PC-3 (cell line): ENCODE measurements around the gene HLA-DPA1. TPM values are rescaled to one million over a fixed set of nuclear protein-coding genes. Genes with fewer than 3 reads are reported as not detected.

Experiments
- ATAC-seq: fragments of 200-7000 bp; cut with Tn5 transposase; 2 replicates; pipeline ENCODE4 v1.9.1; 2020; ENCODE audit warnings: mild to moderate bottlenecking, moderate library complexity
- BruUV-seq: library from RNA; stranded (reverse); fragments of 400-500 nt; replicated peaks from 2 replicates; lab custom pipeline; 2021; lab: Mats Ljungman, UMichigan
- CTCF ChIA-PET: fragments of 300-600 bp; sonication (Branson Sonifier 250); formaldehyde crosslinking; loops from one replicate; lab custom pipeline; 2022; ENCODE audit warnings: antibody characterized with exemption; lab: Charles Lee
- POLR2A ChIA-PET: fragments of 300-600 bp; sonication (Branson Sonifier 250); formaldehyde crosslinking; loops from one replicate; lab custom pipeline; 2022; ENCODE audit warnings: antibody characterized with exemption; ENCODE audit not compliant: unreplicated experiment; lab: Charles Lee
- DNase-seq: peaks from one replicate; pipeline ENCODE4 v3.0.0-alpha.2; 2015
- H2AFZ ChIP-seq: fragments of 300-600 bp; sonication (generic); 2 replicates; pipeline ENCODE4 v1.6.0; 2016; ENCODE audit warnings: antibody characterized with exemption, low read length
- H3F3A ChIP-seq: fragments of 300-600 bp; sonication (generic); one replicate; pipeline ENCODE4 v1.6.0; 2017; ENCODE audit warnings: antibody characterized with exemption, low read length, control low read depth, mild to moderate bottlenecking; ENCODE audit not compliant: unreplicated experiment
- H3K27ac ChIP-seq: fragments of 300-600 bp; sonication (generic); 2 replicates; pipeline ENCODE4 v1.5.1; 2016; ENCODE audit warnings: mild to moderate bottlenecking, low read length
- H3K27me3 ChIP-seq: fragments of 300-600 bp; sonication (generic); 2 replicates; pipeline ENCODE4 v1.6.1; 2016; ENCODE audit warnings: low read length, mixed read lengths
- H3K36me3 ChIP-seq: fragments of 300-600 bp; sonication (generic); 2 replicates; pipeline ENCODE4 v1.6.1; 2016; ENCODE audit warnings: low read depth, mixed run types, low read length, mixed read lengths
- H3K4me1 ChIP-seq: fragments of 300-600 bp; sonication (generic); 2 replicates; pipeline ENCODE4 v1.5.1; 2016; ENCODE audit warnings: low read length; ENCODE audit not compliant: insufficient read depth
- H3K4me2 ChIP-seq: fragments of 300-600 bp; sonication (generic); 2 replicates; pipeline ENCODE4 v1.6.0; 2016; ENCODE audit warnings: low read length
- H3K4me3 ChIP-seq: fragments of 300-600 bp; sonication (generic); 2 replicates; pipeline ENCODE4 v1.5.1; 2016; ENCODE audit warnings: mild to moderate bottlenecking, low read length, mixed read lengths
- H3K79me2 ChIP-seq: fragments of 300-600 bp; sonication (generic); 2 replicates; pipeline ENCODE4 v1.6.1; 2017; ENCODE audit warnings: low read length, mixed read lengths
- H3K9ac ChIP-seq: fragments of 300-600 bp; sonication (generic); 2 replicates; pipeline ENCODE4 v1.6.0; 2016; ENCODE audit warnings: mild to moderate bottlenecking, low read length
- H3K9me2 ChIP-seq: fragments of 300-600 bp; sonication (generic); replicated peaks from 2 replicates; pipeline ENCODE4 v1.6.1; 2016; ENCODE audit warnings: mixed run types, low read length, mixed read lengths
- H3K9me3 ChIP-seq: fragments of 300-600 bp; sonication (generic); 2 replicates; pipeline ENCODE4 v1.6.1; 2016; ENCODE audit warnings: low read length, mixed read lengths
- H4K20me1 ChIP-seq: fragments of 300-600 bp; sonication (generic); 2 replicates; pipeline ENCODE4 v1.6.1; 2016; ENCODE audit warnings: low read length, mixed read lengths
- CTCF ChIP-seq: fragments of 300-600 bp; sonication (generic); conservative IDR thresholded peaks from 2 replicates; pipeline ENCODE4 v1.5.1; 2017; ENCODE audit warnings: antibody characterized with exemption, low read depth, mild to moderate bottlenecking, low read length
- EZH2 ChIP-seq: fragments of 300-600 bp; sonication (generic); IDR thresholded peaks from one replicate; pipeline ENCODE4 v1.6.1; 2017; ENCODE audit warnings: antibody characterized with exemption, mild to moderate bottlenecking, low read length; ENCODE audit not compliant: unreplicated experiment
- EZH2phosphoT487 ChIP-seq: fragments of 300-600 bp; sonication (generic); IDR thresholded peaks from 2 replicates; pipeline ENCODE4 v1.6.1; 2018; ENCODE audit warnings: mild to moderate bottlenecking, antibody characterized with exemption, low read length, borderline replicate concordance
- intact Hi-C: fragments of 100-400 bp; cut with micrococcal nuclease; formaldehyde crosslinking; loops from 2 replicates; pipeline ENCODE4 v1.9.0; 2023
- total RNA-seq: library from RNA; depleted of rRNA; stranded (reverse); fragments of >200 nt; gene quantifications from 2 replicates; pipeline ENCODE4 v1.2.3, GENCODE V29; 2014

HLA-DPA1 gene
- total RNA-seq, 1 experiment from 2014 or later, result not detected

DNA sequence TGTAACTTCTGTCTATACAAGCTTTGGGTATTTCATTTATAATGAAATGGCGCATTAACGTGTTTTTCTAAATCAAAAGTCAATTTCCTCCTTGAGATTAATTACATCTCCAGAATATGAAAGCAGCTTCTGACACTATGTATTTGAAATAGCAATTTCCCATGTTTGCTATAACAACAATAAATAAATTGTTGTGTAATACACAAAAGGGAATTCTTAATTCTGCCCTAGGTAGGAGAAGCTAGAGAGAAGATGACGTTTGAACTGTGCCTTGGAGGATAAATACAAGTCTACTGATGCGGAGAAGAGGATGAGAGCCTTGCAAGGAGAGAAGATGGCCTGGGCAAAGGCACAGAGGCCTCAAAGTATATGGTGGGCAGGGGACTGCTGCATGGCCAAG lies 56.4 kb downstream of the HLA-DPA1 start:
- CTCF ChIA-PET, result no interaction called here
- Histone ChIP-seq H2AFZ (no peak overlapping the region), H3K9ac (no peak overlapping the region), H3K9me3 (no peaks in the 10 kb centered on the region), H3F3A (no peaks in the 10 kb centered on the region), H3K4me1 (no peaks in the 10 kb centered on the region), H3K4me3 (no peak overlapping the region), H3K9me2 (no peaks in the 10 kb centered on the region), H3K27me3 (peaks cover 87% of the 10 kb centered on the region), H3K4me2 (no peak overlapping the region), H4K20me1 (no peaks in the 10 kb centered on the region), H3K79me2 (no peaks in the 10 kb centered on the region), H3K27ac (no peak overlapping the region), H3K36me3 (no peaks in the 10 kb centered on the region)
- TF ChIP-seq EZH2phosphoT487 (no peak), CTCF (no peak), EZH2 (no peak)
- no peak for ATAC-seq
- intact Hi-C loops, result no loop called here
- DNase-seq, result no peak
- no TSS peak for BruUV-seq
- POLR2A ChIA-PET, result no interaction called here

DNA sequence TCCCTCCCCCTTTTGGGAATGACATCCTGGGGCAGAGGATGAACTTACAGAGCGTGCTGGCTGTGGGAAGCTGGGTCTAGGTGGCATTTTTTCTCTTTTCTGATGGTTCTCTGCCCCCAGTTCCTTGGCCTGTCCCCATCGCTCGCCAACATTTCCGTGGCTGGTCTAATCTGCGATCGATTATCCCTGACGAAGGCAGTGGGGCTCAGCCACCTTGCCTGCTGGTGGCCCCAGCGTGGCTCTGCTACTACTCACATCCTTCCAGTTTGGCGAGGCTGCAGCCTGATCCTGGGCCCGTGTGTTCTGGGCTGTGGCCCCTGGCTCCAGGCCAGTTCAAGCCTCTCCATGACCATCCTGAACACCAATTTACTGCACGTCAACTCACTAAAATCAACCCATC lies 57.7 kb downstream of the HLA-DPA1 start:
- Histone ChIP-seq H3K36me3 (no peaks in the 10 kb centered on the region), H3K9ac (no peak overlapping the region), H3K27me3 (peaks cover 84% of the 10 kb centered on the region), H3F3A (no peaks in the 10 kb centered on the region), H3K27ac (no peak overlapping the region), H3K4me2 (no peak overlapping the region), H3K9me2 (no peaks in the 10 kb centered on the region), H3K79me2 (no peaks in the 10 kb centered on the region), H4K20me1 (no peaks in the 10 kb centered on the region), H2AFZ (no peak overlapping the region), H3K4me3 (no peak overlapping the region), H3K4me1 (no peaks in the 10 kb centered on the region), H3K9me3 (no peaks in the 10 kb centered on the region)
- no TSS peak for BruUV-seq
- POLR2A ChIA-PET, result no interaction called here
- CTCF ChIA-PET, result interaction anchor here (0.7 kb wide), 1 partner anchor 394 kb away, joined by 3 read pairs; no protein-coding TSS in a partner anchor
- intact Hi-C loops, result loop anchor here (2.0 kb wide), 1 partner anchor 77 kb away; no protein-coding TSS in a partner anchor
- ATAC-seq, result no peak
- TF ChIP-seq EZH2 (no peak), CTCF (no peak), EZH2phosphoT487 (no peak)
- no peak for DNase-seq

GRCh38 chr6:33014841-33015634 lies 58.4 kb downstream of the HLA-DPA1 start:
- H3K4me1 ChIP-seq, result no peaks in the 10 kb centered on the region
- no peak overlapping the region for H2AFZ ChIP-seq
- ATAC-seq (peak; percentile 74), DNase-seq (peak; percentile 83)
- no peak overlapping the region for H3K9ac ChIP-seq
- H3K27me3 ChIP-seq, result peaks cover 83% of the 10 kb centered on the region
- POLR2A ChIA-PET, result interaction anchor here (0.6 kb wide), 1 partner anchor 1922 kb away, joined by 3 read pairs; no protein-coding TSS in a partner anchor
- no peak overlapping the region for H3K4me3 ChIP-seq
- no peaks in the 10 kb centered on the region for H3F3A ChIP-seq
- TF ChIP-seq EZH2phosphoT487, result no peak
- TF ChIP-seq CTCF, result peak; percentile 82
- H4K20me1 ChIP-seq, result no peaks in the 10 kb centered on the region
- no peak overlapping the region for H3K4me2 ChIP-seq
- CTCF ChIA-PET, result interaction anchor here (0.7 kb wide), 1 partner anchor 395 kb away, joined by 3 read pairs; no protein-coding TSS in a partner anchor
- no peaks in the 10 kb centered on the region for H3K9me2 ChIP-seq
- H3K79me2 ChIP-seq, result no peaks in the 10 kb centered on the region
- H3K36me3 ChIP-seq, result no peaks in the 10 kb centered on the region
- H3K9me3 ChIP-seq, result no peaks in the 10 kb centered on the region
- H3K27ac ChIP-seq, result no peak overlapping the region
- BruUV-seq, result no TSS peak
- intact Hi-C loops, result loop anchor here (1.0 to 2.0 kb wide), 3 partner anchors 78 to 233 kb away; no protein-coding TSS in a partner anchor
